ENCODE data around the gene ATXN10.

DNA sequence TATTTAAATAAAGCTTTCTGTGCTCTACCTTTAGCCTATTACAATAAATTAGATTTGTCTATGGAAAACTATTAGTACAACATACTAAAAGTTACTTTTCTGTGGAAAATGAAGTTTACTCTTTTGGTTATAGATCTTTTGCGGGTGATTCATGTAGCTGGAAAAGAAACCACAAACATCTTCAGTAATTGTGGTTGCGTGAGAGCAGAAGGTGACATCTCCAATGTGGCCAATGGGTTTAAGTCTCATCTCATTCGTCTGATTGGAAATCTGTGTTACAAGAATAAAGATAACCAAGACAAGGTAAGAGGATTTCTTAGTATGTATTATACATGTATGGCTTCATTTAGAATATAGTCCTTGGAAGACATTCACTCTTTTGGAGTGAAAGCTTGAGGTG is 68.6 kb downstream of the ATXN10 start:
- TF ChIP-seq, protein P1, sequence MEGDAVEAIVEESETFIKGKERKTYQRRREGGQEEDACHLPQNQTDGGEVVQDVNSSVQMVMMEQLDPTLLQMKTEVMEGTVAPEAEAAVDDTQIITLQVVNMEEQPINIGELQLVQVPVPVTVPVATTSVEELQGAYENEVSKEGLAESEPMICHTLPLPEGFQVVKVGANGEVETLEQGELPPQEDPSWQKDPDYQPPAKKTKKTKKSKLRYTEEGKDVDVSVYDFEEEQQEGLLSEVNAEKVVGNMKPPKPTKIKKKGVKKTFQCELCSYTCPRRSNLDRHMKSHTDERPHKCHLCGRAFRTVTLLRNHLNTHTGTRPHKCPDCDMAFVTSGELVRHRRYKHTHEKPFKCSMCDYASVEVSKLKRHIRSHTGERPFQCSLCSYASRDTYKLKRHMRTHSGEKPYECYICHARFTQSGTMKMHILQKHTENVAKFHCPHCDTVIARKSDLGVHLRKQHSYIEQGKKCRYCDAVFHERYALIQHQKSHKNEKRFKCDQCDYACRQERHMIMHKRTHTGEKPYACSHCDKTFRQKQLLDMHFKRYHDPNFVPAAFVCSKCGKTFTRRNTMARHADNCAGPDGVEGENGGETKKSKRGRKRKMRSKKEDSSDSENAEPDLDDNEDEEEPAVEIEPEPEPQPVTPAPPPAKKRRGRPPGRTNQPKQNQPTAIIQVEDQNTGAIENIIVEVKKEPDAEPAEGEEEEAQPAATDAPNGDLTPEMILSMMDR (conservative IDR thresholded peaks at IDR 0.05; ENCODE audit: low read depth in 2 of 2), result no peak
- TF ChIP-seq EZH2 (IDR thresholded peaks at IDR 0.05; ENCODE audit: low read depth, unreplicated experiment), result no peak

Measured in GM23338 (cell line).